ENCODE results near the gene GZMH.
"Not testable (repeated sequence)": the region's sequence is repeated elsewhere in the genome, so short reads cannot be mapped to it uniquely, and the experiment has no call there.

GZMH gene

DNA sequence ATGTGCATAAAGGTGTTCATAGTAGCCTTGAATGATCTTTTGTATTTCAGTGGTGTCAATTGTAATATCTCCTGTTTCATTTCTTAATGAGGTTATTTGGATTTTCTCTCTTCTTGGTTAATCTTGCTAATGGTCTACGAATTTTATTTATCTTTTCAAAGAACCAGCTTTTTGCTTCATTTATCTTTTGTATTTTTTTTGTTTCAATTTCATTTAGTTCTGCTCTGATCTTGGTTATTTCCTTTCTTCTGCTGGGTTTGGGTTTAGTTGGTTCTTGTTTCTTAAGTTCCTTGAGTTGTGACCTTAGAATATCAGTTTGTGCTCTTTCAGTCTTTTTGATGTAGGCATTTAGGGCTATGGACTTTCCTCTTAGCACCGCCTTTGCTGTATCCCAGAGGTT lies 18.5 kb downstream of the GZMH start:
- DNase-seq, result not testable (repeated sequence)

- not testable (repeated sequence) for DNase-seq
Observed at GRCh38 chr14:24584402-24584801, 25.1 kb downstream of the GZMH start.

DNA sequence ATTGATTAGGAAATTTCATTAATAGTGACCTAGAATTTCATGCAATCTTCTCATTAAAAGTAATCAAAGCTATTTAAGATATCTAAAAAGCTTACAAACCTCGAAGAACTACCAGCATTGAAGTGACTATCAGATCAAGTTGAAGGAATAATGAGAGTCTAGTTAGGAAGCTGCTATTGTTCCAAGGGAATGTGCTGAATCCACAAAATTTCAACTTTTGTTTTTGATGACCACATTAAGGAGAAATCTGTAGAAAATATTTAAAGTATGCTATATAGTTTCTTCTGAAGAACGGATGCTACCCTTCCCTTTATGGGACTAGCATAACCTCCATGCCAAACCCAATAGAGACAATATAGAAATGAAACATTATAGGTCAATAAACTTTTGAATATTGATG lies 30.9 kb downstream of the GZMH start:
- no peak for DNase-seq

DNA sequence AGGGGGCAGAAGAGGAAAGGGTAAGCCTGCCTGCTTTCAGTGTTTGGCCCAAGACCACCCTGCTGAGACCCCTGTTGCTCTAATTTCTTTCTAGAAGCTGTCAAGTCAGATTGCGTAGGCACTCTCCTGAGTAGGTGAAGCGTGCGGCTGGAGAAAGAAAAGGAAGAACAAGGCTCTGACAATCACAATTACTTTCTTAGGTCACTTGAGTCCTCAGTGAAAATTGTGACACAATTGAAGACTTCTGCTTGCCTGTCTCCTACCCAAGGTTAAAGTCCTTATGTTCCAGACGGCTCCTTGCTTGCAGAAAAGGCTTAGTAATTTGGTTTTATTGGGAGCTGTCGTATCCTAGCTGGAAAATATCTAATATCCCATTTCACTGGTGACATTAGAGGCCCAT lies 32.7 kb downstream of the GZMH start:
- peak; percentile 48 to 51 for DNase-seq

- peak; percentile 87 to 90 for DNase-seq
Observed at GRCh38 chr14:24576182-24576581, 33.3 kb downstream of the GZMH start, which contains the start of gene CTSG. Gene CTSG (minus strand): TSS chr14:24576250. CDS start chr14:24576223, 27 bp downstream.

- no peak for DNase-seq
Observed at GRCh38 chr14:24574206-24574774, 35.2 kb downstream of the GZMH start.

DNA sequence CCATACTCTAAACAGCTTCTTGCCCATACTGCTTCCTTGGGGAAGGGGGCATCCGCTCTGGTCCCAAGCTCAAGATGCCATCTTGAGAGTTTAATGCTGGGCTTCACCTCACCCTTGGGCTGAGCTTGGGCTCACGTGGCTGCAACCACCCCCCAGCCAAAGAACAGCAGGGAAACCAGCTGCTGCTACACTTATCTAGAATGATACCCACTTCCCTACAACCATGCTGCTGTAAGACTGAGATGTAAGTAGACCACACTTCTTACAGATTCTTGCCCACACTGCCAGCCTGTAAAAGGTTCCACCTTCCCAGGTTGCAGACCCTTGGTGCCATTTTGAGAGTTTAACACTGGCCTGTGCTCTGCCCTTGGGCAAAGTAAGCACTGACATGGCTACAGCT lies 43.2 kb downstream of the GZMH start:
- DNase-seq, result no peak

- no peak for DNase-seq
Observed at GRCh38 chr14:24565766-24566165, 43.7 kb downstream of the GZMH start.

DNA sequence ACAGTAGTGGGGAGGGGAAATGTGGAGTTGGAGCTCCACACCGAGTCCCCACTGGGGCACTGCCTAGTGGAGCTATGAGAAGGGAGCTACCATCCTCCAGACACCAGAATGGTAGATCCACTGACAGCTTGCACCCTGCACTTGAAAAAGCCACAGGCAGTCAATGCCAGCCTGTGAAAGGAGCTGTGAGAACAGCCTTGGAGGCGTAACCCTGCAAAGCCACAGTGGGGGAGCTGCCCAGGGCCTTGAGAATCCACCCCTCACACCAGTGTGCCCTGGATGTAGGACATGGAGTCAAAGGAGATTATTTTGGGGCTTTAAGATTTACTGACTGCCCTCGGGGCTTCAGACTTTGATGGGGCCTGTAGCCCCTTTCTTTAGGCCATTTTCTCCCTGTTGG lies 46.0 kb downstream of the GZMH start:
- DNase-seq, result no peak

GRCh38 chr14:24556756-24557155 lies 52.7 kb downstream of the GZMH start:
- no peak for DNase-seq
